Measurements from ENCODE around the gene ZNF100. TPM values are rescaled to one million over a fixed set of nuclear protein-coding genes. Genes with fewer than 3 reads are reported as not detected.
A peak's percentile ranks its signal among the peaks of the same experiment; 100 is the strongest.
"Not testable (repeated sequence)": the region's sequence is repeated elsewhere in the genome, so short reads cannot be mapped to it uniquely, and the experiment has no call there.

ZNF100 gene
- total RNA-seq, 2 experiments from 2014 or later = 21.6 to 28.4 TPM

- Mint-ChIP-seq H3K27ac (no peak overlapping the region), H3K27me3 (ENCODE audit: low read depth) (no peaks in the 10 kb centered on the region), H3K9me3 (ENCODE audit: insufficient read depth) (no peaks in the 10 kb centered on the region), H3K36me3 (ENCODE audit: low read depth) (no peaks in the 10 kb centered on the region), H3K4me1 (ENCODE audit: low read depth) (no peaks in the 10 kb centered on the region), H3K4me3 (no peak overlapping the region)
- CTCF ChIA-PET = interaction anchor here (1.3 to 1.5 kb wide), 2 partner anchors 215 to 496 kb away, joined by 3 to 4 read pairs; no protein-coding TSS in a partner anchor
- ATAC-seq = no peak
- DNase-seq = peak; percentile 25
- POLR2A ChIA-PET = no interaction called here
These were observed 69.2 kb downstream of the ZNF100 start for GRCh38 chr19:21698215-21698614.

GRCh38 chr19:21697698-21698097 is 69.7 kb downstream of the ZNF100 start:
- no peaks in the 10 kb centered on the region for H3K27me3 Mint-ChIP-seq (ENCODE audit: low read depth)
- H3K4me3 Mint-ChIP-seq = no peak overlapping the region
- CTCF ChIA-PET = interaction anchor here (0.7 to 1.3 kb wide), 2 partner anchors 495 to 1715 kb away, joined by 3 to 4 read pairs; no protein-coding TSS in a partner anchor

DNA sequence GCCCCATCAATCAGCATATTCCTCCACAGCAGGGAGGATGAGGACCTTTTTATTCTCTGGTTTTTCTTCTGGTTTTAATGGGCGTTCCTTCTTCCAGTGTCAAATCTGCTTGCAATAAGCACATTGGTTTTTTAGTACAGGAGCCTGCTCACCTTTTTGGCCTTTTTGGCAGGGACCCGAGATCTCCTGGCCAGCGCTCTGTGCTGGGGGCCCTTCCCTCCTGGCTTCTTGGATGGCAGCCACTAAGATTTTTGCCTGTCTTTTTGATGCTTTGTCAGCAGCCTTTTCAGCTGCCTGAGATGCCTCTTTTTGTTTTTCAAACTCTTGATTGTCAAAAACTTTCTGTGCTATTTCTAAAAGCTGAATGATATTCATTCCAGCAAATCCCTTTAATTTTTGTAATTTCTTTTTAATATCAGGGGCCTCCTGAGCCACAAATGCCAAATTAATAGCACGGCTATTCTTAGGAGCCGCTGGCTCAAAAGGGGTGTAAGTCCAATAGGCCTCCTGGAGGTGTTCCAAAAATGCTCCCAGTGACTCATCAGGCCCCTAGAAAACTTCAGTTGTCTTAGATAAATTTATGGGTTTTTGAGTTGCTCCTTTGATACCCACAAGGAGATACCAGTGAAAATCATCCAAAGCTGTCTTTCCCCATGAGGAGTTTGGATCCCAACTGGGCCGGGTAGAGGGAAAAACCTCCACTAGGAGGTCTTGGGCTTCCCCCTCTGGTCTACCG is 73.0 kb downstream of the ZNF100 start:
- ChIA-PET POLR2A (no interaction called here), CTCF (no interaction called here)
- H3K4me1 Mint-ChIP-seq (ENCODE audit: low read depth) = no peaks in the 10 kb centered on the region
- ATAC-seq = no peak
- no peak for DNase-seq
- H3K27me3 Mint-ChIP-seq (ENCODE audit: low read depth) = no peaks in the 10 kb centered on the region
- H3K4me3 Mint-ChIP-seq = no peak overlapping the region
- H3K36me3 Mint-ChIP-seq (ENCODE audit: low read depth) = no peaks in the 10 kb centered on the region
- H3K9me3 Mint-ChIP-seq (ENCODE audit: insufficient read depth) = no peaks in the 10 kb centered on the region
- H3K27ac Mint-ChIP-seq = no peak overlapping the region

More at GRCh38 chr19:21697698-21698097, 69.7 kb downstream of the ZNF100 start:
- POLR2A ChIA-PET = no interaction called here
- Mint-ChIP-seq H3K36me3 (ENCODE audit: low read depth) (no peaks in the 10 kb centered on the region), H3K4me1 (ENCODE audit: low read depth) (no peaks in the 10 kb centered on the region), H3K9me3 (ENCODE audit: insufficient read depth) (no peaks in the 10 kb centered on the region), H3K27ac (no peak overlapping the region)
- no peak for DNase-seq
- no peak for ATAC-seq

- ATAC-seq = no peak
- no peaks in the 10 kb centered on the region for H3K27me3 Mint-ChIP-seq (ENCODE audit: low read depth)
- no peak overlapping the region for H3K27ac Mint-ChIP-seq
- H3K4me1 Mint-ChIP-seq (ENCODE audit: low read depth) = no peaks in the 10 kb centered on the region
- ChIA-PET POLR2A (no interaction called here), CTCF (no interaction called here)
- no peak for DNase-seq
- H3K36me3 Mint-ChIP-seq (ENCODE audit: low read depth) = no peaks in the 10 kb centered on the region
- no peak overlapping the region for H3K4me3 Mint-ChIP-seq
- no peaks in the 10 kb centered on the region for H3K9me3 Mint-ChIP-seq (ENCODE audit: insufficient read depth)
These were observed 74.0 kb downstream of the ZNF100 start for GRCh38 chr19:21693399-21693798.

DNA sequence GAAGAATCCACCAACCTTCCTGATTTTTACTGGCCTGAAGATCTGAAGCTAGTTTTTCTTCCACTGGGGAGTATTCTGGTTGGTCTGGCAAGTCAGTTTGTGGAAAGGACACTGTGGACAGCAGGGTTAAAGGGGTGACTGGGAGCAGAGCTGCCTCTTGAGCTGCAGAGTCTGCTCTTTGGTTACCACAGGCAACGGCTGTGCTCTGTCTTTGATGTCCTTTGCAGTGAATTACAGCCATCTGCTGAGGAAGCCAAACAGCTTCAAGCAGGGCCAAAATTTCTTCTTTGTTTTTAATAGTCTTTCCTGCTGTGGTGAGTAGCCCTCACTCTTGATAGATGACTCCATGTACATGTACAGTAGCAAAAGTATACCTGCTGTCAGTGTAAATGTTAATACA is 75.7 kb downstream of the ZNF100 start:
- DNase-seq (no peak), ATAC-seq (no peak)
- Mint-ChIP-seq H3K4me1 (ENCODE audit: low read depth) (no peaks in the 10 kb centered on the region), H3K27me3 (ENCODE audit: low read depth) (no peaks in the 10 kb centered on the region), H3K36me3 (ENCODE audit: low read depth) (no peaks in the 10 kb centered on the region), H3K9me3 (ENCODE audit: insufficient read depth) (no peaks in the 10 kb centered on the region), H3K4me3 (no peak overlapping the region), H3K27ac (no peak overlapping the region)
- CTCF ChIA-PET = no interaction called here
- POLR2A ChIA-PET = no interaction called here

GRCh38 chr19:21688464-21688863 is 78.9 kb downstream of the ZNF100 start:
- H3K4me1 Mint-ChIP-seq (ENCODE audit: low read depth) = no peaks in the 10 kb centered on the region
- no peaks in the 10 kb centered on the region for H3K36me3 Mint-ChIP-seq (ENCODE audit: low read depth)
- POLR2A ChIA-PET = no interaction called here
- no peak for ATAC-seq
- no peak overlapping the region for H3K4me3 Mint-ChIP-seq
- H3K27ac Mint-ChIP-seq = no peak overlapping the region
- CTCF ChIA-PET = no interaction called here
- H3K27me3 Mint-ChIP-seq (ENCODE audit: low read depth) = no peaks in the 10 kb centered on the region
- H3K9me3 Mint-ChIP-seq (ENCODE audit: insufficient read depth) = no peaks in the 10 kb centered on the region
- no peak for DNase-seq

GRCh38 chr19:21680671-21681070 is 86.7 kb downstream of the ZNF100 start:
- no peaks in the 10 kb centered on the region for H3K4me1 Mint-ChIP-seq (ENCODE audit: low read depth)
- peaks cover 2% of the 10 kb centered on the region for H3K36me3 Mint-ChIP-seq (ENCODE audit: low read depth)
- H3K27me3 Mint-ChIP-seq (ENCODE audit: low read depth) = no peaks in the 10 kb centered on the region
- DNase-seq = no peak
- no peak overlapping the region for H3K4me3 Mint-ChIP-seq
- no peak overlapping the region for H3K27ac Mint-ChIP-seq
- ATAC-seq = no peak
- ChIA-PET CTCF (no interaction called here), POLR2A (no interaction called here)
- H3K9me3 Mint-ChIP-seq (ENCODE audit: insufficient read depth) = peaks cover 5% of the 10 kb centered on the region

GRCh38 chr19:21680026-21680425 is 87.4 kb downstream of the ZNF100 start:
- DNase-seq (no peak), ATAC-seq (no peak)
- H3K4me3 Mint-ChIP-seq = no peak overlapping the region
- H3K27ac Mint-ChIP-seq = no peak overlapping the region
- H3K4me1 Mint-ChIP-seq (ENCODE audit: low read depth) = no peaks in the 10 kb centered on the region
- H3K9me3 Mint-ChIP-seq (ENCODE audit: insufficient read depth) = peaks cover 5% of the 10 kb centered on the region
- ChIA-PET POLR2A (no interaction called here), CTCF (no interaction called here)
- no peaks in the 10 kb centered on the region for H3K27me3 Mint-ChIP-seq (ENCODE audit: low read depth)
- H3K36me3 Mint-ChIP-seq (ENCODE audit: low read depth) = peaks cover 2% of the 10 kb centered on the region

GRCh38 chr19:21677696-21678418 is 89.5 kb downstream of the ZNF100 start:
- Mint-ChIP-seq H3K27ac (no peak overlapping the region), H3K36me3 (ENCODE audit: low read depth) (peaks cover 2% of the 10 kb centered on the region), H3K4me1 (ENCODE audit: low read depth) (no peaks in the 10 kb centered on the region), H3K27me3 (ENCODE audit: low read depth) (no peaks in the 10 kb centered on the region), H3K9me3 (ENCODE audit: insufficient read depth) (peaks cover 9% of the 10 kb centered on the region), H3K4me3 (peak overlapping the region; percentile 40)
- no peak for ATAC-seq
- CTCF ChIA-PET = no interaction called here
- POLR2A ChIA-PET = no interaction called here
- no peak for DNase-seq

DNA sequence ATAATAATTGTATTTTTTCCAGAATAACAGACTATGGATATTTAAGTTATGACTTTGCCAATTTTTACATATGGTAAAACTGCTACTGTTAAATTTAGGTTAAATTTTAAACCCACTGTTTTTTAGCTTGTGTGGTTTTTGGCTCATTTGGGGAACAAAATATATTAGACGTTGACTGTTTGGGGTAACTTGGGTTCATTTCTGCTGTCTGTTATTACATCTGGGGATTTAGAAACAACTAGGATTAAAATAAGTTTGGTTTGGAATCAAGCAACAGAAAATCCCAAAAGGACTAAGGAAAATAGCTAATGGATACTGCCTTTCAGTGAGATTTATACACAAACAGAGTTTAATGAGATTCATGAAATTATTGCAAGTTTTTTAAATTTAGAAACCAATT is 92.9 kb downstream of the ZNF100 start:
- ChIA-PET POLR2A (no interaction called here), CTCF (no interaction called here)
- Mint-ChIP-seq H3K4me3 (no peak overlapping the region), H3K27ac (no peak overlapping the region), H3K36me3 (ENCODE audit: low read depth) (peaks cover 2% of the 10 kb centered on the region), H3K9me3 (ENCODE audit: insufficient read depth) (peaks cover 8% of the 10 kb centered on the region), H3K4me1 (ENCODE audit: low read depth) (no peaks in the 10 kb centered on the region), H3K27me3 (ENCODE audit: low read depth) (no peaks in the 10 kb centered on the region)
- DNase-seq (no peak), ATAC-seq (no peak)

GRCh38 chr19:21673479-21673878 is 93.9 kb downstream of the ZNF100 start:
- POLR2A ChIA-PET; ATAC-seq; H3K27ac Mint-ChIP-seq; CTCF ChIA-PET; H3K4me3 Mint-ChIP-seq; H3K4me1 Mint-ChIP-seq (ENCODE audit: low read depth); H3K36me3 Mint-ChIP-seq (ENCODE audit: low read depth); H3K9me3 Mint-ChIP-seq (ENCODE audit: insufficient read depth); DNase-seq; H3K27me3 Mint-ChIP-seq (ENCODE audit: low read depth): not testable (repeated sequence)

Data from activated CD8-positive, alpha-beta T cell treated with anti-CD3 and anti-CD28 coated beads, Interleukin-2, amount 10 ng/mL, durations not matched to agents 7 days and 5 days (primary cell).